NOMO-1 treated with dmso at 0.1 percent for 144 hours (cell line): ENCODE measurements around the gene DEFB127.
"Not testable (repeated sequence)": the region's sequence is repeated elsewhere in the genome, so short reads cannot be mapped to it uniquely, and the experiment has no call there.

Source experiments
- DNase-seq: peaks from one replicate; lab custom pipeline; 2025; ENCODE audit not compliant: unreplicated experiment; lab: John Stamatoyannopoulos, UW

The DEFB127 gene

DNA sequence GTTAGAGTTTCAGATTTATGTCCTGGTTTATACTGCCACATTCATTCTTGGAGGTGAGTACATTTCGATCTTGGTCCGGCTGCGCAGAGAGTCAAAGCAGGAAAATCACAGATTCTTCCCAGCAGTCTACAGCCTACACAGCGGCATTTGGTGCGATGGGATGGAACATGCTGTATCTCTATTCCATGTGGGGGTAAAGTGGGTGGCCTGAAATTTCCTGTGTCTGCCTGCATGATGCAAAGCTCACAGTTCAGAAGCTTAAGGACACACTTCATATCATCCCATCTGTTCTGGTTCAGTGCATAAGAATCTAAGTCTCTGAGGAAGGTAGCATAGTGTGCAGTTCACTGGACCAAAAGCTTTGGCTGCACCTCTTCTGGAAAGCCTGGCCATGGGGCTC, at the start of gene DEFB127:
DEFB127 (plus strand) TSS at position 301 of the 400 bp plus-strand sequence; CDS start at position 392, 91 bp downstream.
- DNase-seq: no peak

DNA sequence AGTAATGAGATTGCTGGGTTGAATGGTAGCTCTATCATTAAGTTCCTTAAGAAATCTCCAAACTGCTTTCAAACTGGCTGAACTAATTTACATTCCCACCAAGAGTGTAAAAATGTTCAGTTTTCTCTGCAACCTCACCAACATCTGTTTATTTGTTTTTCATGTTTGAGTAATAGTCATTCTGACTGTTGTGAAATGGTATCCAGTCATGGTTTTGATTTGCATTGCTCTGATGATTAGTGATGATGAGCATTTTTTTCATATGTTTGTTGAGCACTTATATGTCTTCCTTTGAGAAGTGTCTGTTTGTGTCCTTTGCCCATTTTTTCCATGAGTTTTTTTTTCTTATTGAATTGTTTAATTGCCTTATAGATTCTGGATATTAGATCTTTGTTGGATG, 44.9 kb upstream of the DEFB127 start:
- no peak for DNase-seq

DNA sequence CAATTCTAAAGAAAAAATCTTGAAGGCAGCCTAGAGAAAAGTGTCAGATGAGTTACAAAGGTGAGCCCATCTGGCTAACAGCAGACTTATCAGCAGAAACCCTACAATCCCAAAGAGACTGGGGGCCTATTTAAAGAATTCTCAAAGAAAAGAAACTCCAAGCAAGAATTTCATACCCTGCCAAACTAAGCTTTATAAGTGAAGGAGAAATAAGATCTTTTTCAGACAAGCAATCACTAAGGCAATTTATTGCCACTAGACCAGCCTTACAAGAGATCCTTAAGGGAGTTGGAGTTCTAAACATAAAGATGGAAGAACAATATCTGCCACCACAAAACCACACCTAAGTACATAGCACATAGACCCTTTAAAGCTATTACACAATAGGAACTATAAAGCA, 39.7 kb upstream of the DEFB127 start:
- DNase-seq: no peak

- not testable (repeated sequence) for DNase-seq
These were observed 27.4 kb upstream of the DEFB127 start for GRCh38 chr20:129786-130323.

DNA sequence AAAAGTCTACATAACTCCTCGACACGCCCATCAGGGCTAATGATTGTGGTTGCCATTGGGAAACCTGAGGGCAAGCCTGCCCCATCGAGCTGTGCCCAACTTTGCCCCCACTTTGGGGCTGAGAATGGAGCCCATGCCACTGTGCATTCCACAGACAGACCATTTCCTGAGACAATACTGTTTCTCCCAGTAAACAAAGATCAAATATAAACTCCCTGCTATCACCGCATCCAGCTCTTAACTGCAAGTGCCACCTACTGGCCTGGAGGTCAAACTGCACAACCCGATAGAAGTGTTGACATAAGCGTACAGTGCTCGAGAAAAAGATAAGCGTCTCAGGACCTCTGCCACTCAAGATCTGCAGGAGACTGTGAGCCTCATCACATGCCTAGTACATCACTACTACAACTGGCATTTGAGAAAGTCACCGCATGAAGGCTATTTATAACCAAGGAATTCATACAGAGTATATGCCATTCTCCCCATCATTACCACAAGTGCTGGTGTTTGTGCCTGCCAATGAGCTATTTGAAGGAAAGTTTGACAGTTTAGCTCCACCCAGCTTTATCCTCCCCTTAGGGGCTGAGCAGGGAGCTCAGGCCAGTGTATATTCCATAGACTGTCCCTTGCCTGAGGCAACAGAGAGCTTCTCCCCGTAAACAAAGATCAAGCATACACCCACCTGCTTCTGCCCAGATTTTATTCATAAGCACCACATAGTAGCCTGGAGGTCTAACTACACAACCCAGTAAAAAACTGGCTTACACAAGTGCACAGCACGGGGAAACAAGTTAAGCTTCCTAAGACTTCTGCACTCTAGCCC, 19.4 kb upstream of the DEFB127 start:
- no peak for DNase-seq

- no peak for DNase-seq
These were observed 15.0 kb upstream of the DEFB127 start, which contains the start of gene DEFB126 for GRCh38 chr20:142290-142689. TSS of gene DEFB126 (plus strand) at chr20:142590. CDS start at chr20:142629, 39 bp downstream.

DNA sequence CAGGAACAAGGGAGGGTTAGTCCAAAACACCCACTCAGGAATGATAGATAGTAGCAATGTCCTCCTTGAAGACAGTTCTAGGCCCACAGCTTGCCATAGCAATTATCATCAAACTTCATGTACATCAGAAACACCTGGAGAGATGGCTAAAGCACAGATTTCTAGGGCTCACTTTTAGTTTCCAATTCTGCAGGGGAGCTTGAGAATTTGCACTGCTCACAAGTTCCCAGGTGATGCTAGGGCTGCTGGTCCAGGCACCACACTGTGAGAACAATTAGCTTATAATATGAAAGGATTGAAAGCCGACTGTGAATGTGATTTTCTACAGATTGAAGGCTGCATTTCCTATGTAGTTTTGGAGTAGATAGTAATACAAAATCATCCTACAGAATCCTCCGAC, 11.4 kb upstream of the DEFB127 start:
- no peak for DNase-seq

DNA sequence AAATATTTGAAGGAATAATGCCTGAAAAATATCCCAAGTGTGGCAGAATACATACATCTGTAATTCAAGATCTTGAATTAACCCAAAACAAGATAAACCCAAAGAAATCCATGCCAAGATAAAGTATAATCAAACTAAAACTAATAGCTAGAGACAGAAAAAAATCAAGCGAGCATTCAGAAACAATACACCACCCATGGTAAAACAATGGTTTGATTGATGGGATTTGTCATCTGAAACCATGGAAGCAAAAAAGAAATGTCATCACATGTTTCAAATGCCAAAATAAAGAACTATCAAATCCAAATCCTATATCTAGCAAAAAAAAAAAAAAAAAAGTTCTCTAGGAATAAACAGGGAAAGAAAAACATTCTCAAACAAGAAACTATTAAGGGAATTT, 5.1 kb upstream of the DEFB127 start:
- DNase-seq: no peak

DNA sequence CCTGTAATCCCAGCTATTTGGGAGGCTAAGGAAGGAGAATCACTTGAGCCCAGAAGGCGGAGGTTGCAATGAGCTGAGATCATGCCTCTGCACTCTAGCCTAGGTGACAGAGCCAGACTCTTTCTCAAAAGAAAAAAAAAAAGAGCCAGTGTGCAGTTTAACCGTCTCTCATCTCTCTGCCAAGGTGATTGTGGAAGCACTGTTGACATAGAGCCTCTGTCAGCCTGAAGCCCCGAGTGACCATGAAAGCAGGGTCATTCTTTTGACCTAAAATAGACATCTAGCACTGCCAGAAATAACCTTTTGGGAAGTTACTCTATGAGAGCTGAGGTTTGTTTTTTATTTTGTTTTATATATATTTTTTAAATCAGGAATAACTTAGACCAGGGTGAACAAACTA, 7.4 kb downstream of the DEFB127 start:
- no peak for DNase-seq

GRCh38 chr20:168876-169275, 11.6 kb downstream of the DEFB127 start:
- DNase-seq: no peak

GRCh38 chr20:184288-184687, 27.0 kb downstream of the DEFB127 start:
- DNase-seq: no peak

DNA sequence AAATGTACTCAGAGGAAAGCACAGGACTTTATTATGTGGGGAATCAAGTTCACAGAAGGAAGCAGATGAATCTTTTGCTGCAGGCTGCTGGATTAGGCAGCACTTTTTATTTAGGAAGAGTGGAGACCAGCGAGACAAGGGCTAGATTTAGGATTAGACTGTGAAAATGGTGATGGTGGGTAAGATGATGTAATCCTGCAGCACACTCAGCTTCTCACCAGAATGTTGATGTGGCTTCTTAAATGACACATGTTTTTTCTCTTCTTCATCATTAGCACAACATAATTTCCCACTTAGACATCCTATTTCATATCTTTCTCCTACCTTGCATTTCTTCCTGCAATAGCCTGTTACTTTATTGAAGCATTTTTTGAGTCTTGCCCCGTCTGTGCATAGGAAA, 30.5 kb downstream of the DEFB127 start:
- no peak for DNase-seq

- no peak for DNase-seq
These were observed 32.4 kb downstream of the DEFB127 start, which contains the start of gene DEFB128 for GRCh38 chr20:189611-190010. TSS of gene DEFB128 (minus strand) at chr20:189711. CDS start at chr20:189623, 88 bp downstream.

DNA sequence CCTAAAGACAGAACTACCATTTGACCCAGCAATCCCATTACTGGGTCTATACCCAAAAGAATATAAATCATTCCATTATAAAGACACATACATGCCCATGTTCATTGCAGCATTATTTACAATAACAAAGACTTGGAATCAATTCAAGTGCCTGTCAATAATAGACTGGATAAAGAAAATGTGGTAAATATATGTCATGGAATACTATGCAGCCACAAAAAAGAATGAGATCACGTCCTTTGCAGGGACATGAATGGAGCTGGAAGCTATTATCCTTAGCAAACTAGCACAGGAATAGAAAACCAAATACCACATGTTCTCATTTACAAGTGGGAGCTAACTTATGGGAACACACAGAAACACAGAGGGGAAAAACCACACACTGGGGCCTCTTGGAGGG, 41.0 kb downstream of the DEFB127 start:
- DNase-seq: no peak

DNA sequence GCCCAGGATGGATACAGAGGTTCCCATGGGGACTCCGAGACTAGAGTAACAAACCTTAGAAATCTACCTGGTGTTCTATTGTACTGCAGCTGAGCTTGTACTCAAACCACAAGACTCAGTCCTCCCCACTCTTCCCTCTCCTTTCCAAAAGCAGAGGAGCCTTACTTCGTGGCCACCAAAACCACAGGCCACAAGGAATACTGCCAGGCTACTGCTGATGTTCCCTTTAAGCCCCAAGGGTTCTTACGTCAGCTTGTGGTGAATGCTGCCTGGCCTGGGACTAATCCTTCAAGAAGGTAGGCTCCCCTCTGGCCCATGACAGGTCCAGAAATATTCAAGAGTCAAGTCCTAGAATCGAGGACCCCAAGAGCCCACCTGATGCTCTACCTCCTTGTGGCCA, 42.7 kb downstream of the DEFB127 start:
- no peak for DNase-seq

- not testable (repeated sequence) for DNase-seq
These were observed 46.4 kb downstream of the DEFB127 start for GRCh38 chr20:203630-204029.
